ENCODE results near the gene BSCL2. TPM values are rescaled to one million over a fixed set of nuclear protein-coding genes. Genes with fewer than 3 reads are reported as not detected.
"Not testable (repeated sequence)": the region's sequence is repeated elsewhere in the genome, so short reads cannot be mapped to it uniquely, and the experiment has no call there.

The BSCL2 gene
- total RNA-seq, 1 donor from 2014 or later = 45.2 TPM

GRCh38 chr11:62747475-62748160 is 40.4 kb upstream of the BSCL2 start:
- H3K27me3 ChIP-seq (ENCODE audit: control insufficient read depth, insufficient read depth, low read length) = no peaks in the 10 kb centered on the region
- TF ChIP-seq CTCF (IDR thresholded peaks at IDR 0.05; ENCODE audit: insufficient read depth, low read length, poor library complexity, severe bottlenecking) = no peak
- no peak for DNase-seq (ENCODE audit: low read depth)
- no peak overlapping the region for H3K4me3 ChIP-seq (ENCODE audit: low read depth, low read length)
- H3K36me3 ChIP-seq (ENCODE audit: control insufficient read depth, insufficient read depth, low read length) = no peaks in the 10 kb centered on the region

GRCh38 chr11:62737196-62737595 is 30.0 kb upstream of the BSCL2 start:
- Histone ChIP-seq H3K4me3 (ENCODE audit: low read depth, low read length) (no peak overlapping the region), H3K36me3 (ENCODE audit: control insufficient read depth, insufficient read depth, low read length) (peaks cover 1% of the 10 kb centered on the region), H3K27me3 (ENCODE audit: control insufficient read depth, insufficient read depth, low read length) (no peaks in the 10 kb centered on the region)
- no peak for TF ChIP-seq CTCF (IDR thresholded peaks at IDR 0.05; ENCODE audit: insufficient read depth, low read length, poor library complexity, severe bottlenecking)
- no peak for DNase-seq (ENCODE audit: low read depth)

- no peak for DNase-seq (ENCODE audit: low read depth)
- peaks cover 1% of the 10 kb centered on the region for H3K36me3 ChIP-seq (ENCODE audit: control insufficient read depth, insufficient read depth, low read length)
- TF ChIP-seq CTCF (IDR thresholded peaks at IDR 0.05; ENCODE audit: insufficient read depth, low read length, poor library complexity, severe bottlenecking) = no peak
- no peak overlapping the region for H3K4me3 ChIP-seq (ENCODE audit: low read depth, low read length)
- H3K27me3 ChIP-seq (ENCODE audit: control insufficient read depth, insufficient read depth, low read length) = no peaks in the 10 kb centered on the region
Measured at GRCh38 chr11:62732830-62733229, 25.6 kb upstream of the BSCL2 start.

GRCh38 chr11:62730076-62730475 is 22.9 kb upstream of the BSCL2 start:
- DNase-seq (ENCODE audit: low read depth); H3K27me3 ChIP-seq (ENCODE audit: control insufficient read depth, insufficient read depth, low read length); H3K36me3 ChIP-seq (ENCODE audit: control insufficient read depth, insufficient read depth, low read length): not testable (repeated sequence)
- H3K4me3 ChIP-seq (ENCODE audit: low read depth, low read length) = peak overlapping the region; percentile 96

- Histone ChIP-seq H3K27me3 (ENCODE audit: control insufficient read depth, insufficient read depth, low read length) (no peaks in the 10 kb centered on the region), H3K36me3 (ENCODE audit: control insufficient read depth, insufficient read depth, low read length) (no peaks in the 10 kb centered on the region), H3K4me3 (ENCODE audit: low read depth, low read length) (peak within 1 kb of the TSS; percentile 96)
- TF ChIP-seq CTCF (IDR thresholded peaks at IDR 0.05; ENCODE audit: insufficient read depth, low read length, poor library complexity, severe bottlenecking) = no peak
- peak; percentile 60 for DNase-seq (ENCODE audit: low read depth)
Measured at GRCh38 chr11:62728171-62728988, 21.2 kb upstream of the BSCL2 start, which contains the start of gene TTC9C. TSS of gene TTC9C (plus strand) at chr11:62728486. CDS start at chr11:62728849, 363 bp downstream.

- TF ChIP-seq CTCF (IDR thresholded peaks at IDR 0.05; ENCODE audit: insufficient read depth, low read length, poor library complexity, severe bottlenecking) = no peak
- Histone ChIP-seq H3K27me3 (ENCODE audit: control insufficient read depth, insufficient read depth, low read length) (no peaks in the 10 kb centered on the region), H3K36me3 (ENCODE audit: control insufficient read depth, insufficient read depth, low read length) (no peaks in the 10 kb centered on the region), H3K4me3 (ENCODE audit: low read depth, low read length) (peak overlapping the region; percentile 96)
- DNase-seq (ENCODE audit: low read depth) = peak; percentile 86
Measured at GRCh38 chr11:62727872-62728170, 20.6 kb upstream of the BSCL2 start.

All from kidney epithelial cell (primary cell).